ENCODE measurements around the gene PCDHB15. TPM values are rescaled to one million over a fixed set of nuclear protein-coding genes. Genes with fewer than 3 reads are reported as not detected.
"Not testable (repeated sequence)": the region's sequence is repeated elsewhere in the genome, so short reads cannot be mapped to it uniquely, and the experiment has no call there.

PCDHB15 gene
- polyA plus RNA-seq, 4 donors, result 11.1 to 16.0 (median 15.0) TPM

GRCh38 chr5:141246971-141247370 is 1.8 kb downstream of the PCDHB15 start:
- not testable (repeated sequence) for DNase-seq (ENCODE audit: low read depth in 4 of 4, low spot score in 2 of 4)

- DNase-seq (ENCODE audit: low read depth in 4 of 4, low spot score in 2 of 4), result not testable (repeated sequence)
Measured at GRCh38 chr5:141247434-141247833, 2.2 kb downstream of the PCDHB15 start.

- DNase-seq (ENCODE audit: low read depth in 4 of 4, low spot score in 2 of 4), result no peak
Measured at GRCh38 chr5:141250576-141250975, 5.4 kb downstream of the PCDHB15 start.

GRCh38 chr5:141258464-141258863 is 13.3 kb downstream of the PCDHB15 start:
- DNase-seq (ENCODE audit: low read depth in 4 of 4, low spot score in 2 of 4), result no peak

- no peak for DNase-seq (ENCODE audit: low read depth in 4 of 4, low spot score in 2 of 4)
Measured at GRCh38 chr5:141258948-141259347, 13.8 kb downstream of the PCDHB15 start.

GRCh38 chr5:141260458-141261237 is 15.5 kb downstream of the PCDHB15 start:
- no peak for DNase-seq (ENCODE audit: low read depth in 4 of 4, low spot score in 2 of 4)

GRCh38 chr5:141261238-141261546 is 16.0 kb downstream of the PCDHB15 start:
- DNase-seq (ENCODE audit: low read depth in 4 of 4, low spot score in 2 of 4), result no peak

- DNase-seq (ENCODE audit: low read depth in 4 of 4, low spot score in 2 of 4), result no peak
Measured at GRCh38 chr5:141269195-141269594, 24.0 kb downstream of the PCDHB15 start.

GRCh38 chr5:141272906-141273305 is 27.7 kb downstream of the PCDHB15 start:
- no peak for DNase-seq (ENCODE audit: low read depth in 4 of 4, low spot score in 2 of 4)

- DNase-seq (ENCODE audit: low read depth in 4 of 4, low spot score in 2 of 4), result no peak
Measured at GRCh38 chr5:141298376-141298775, 53.2 kb downstream of the PCDHB15 start.

Other genes with a start within 250 kb of the PCDHB15 start
- under 1 TPM; 0.08 to 0.10 (median 0.09) TPM for gene PCDHB1, start 194.0 kb upstream of the PCDHB15 start, polyA plus RNA-seq (ENCODE audit: insufficient read length in 4 of 4)
- gene PCDHB2, start 150.8 kb upstream of the PCDHB15 start, polyA plus RNA-seq (ENCODE audit: insufficient read length in 4 of 4), result 1 to 10 TPM; 3.9 to 8.5 (median 6.3) TPM
- gene PCDHB3, start 144.9 kb upstream of the PCDHB15 start, polyA plus RNA-seq (ENCODE audit: insufficient read length in 4 of 4), result 1 to 10 TPM; 3.0 to 4.7 (median 3.5) TPM
- gene PCDHB4, start 123.6 kb upstream of the PCDHB15 start, polyA plus RNA-seq (ENCODE audit: insufficient read length in 4 of 4), result 1 to 10 TPM; 1.3 to 2.0 (median 2.0) TPM
- gene PCDHB5, start 110.2 kb upstream of the PCDHB15 start, polyA plus RNA-seq (ENCODE audit: insufficient read length in 4 of 4), result 10 to 100 TPM in 1 of 4 donors, 1 to 10 TPM in 3; 5.2 to 10.2 (median 7.8) TPM
- 1 to 10 TPM; 2.6 to 4.1 (median 3.2) TPM for gene PCDHB6, start 95.3 kb upstream of the PCDHB15 start, polyA plus RNA-seq (ENCODE audit: insufficient read length in 4 of 4)
- 1 to 10 TPM; 4.5 to 7.1 (median 5.0) TPM for gene PCDHB7, start 72.8 kb upstream of the PCDHB15 start, polyA plus RNA-seq (ENCODE audit: insufficient read length in 4 of 4)
- 1 to 10 TPM; 1.5 to 4.5 (median 2.8) TPM for gene PCDHB8, start 67.6 kb upstream of the PCDHB15 start, polyA plus RNA-seq (ENCODE audit: insufficient read length in 4 of 4)
- gene PCDHB16, start 63.0 kb upstream of the PCDHB15 start, polyA plus RNA-seq (ENCODE audit: insufficient read length in 4 of 4), result 1 to 10 TPM; 4.4 to 8.8 (median 7.3) TPM
- 1 to 10 TPM; 3.5 to 4.4 (median 4.1) TPM for gene PCDHB9, start 58.2 kb upstream of the PCDHB15 start, polyA plus RNA-seq (ENCODE audit: insufficient read length in 4 of 4)
- 1 to 10 TPM; 5.5 to 9.8 (median 6.6) TPM for gene PCDHB10, start 53.0 kb upstream of the PCDHB15 start, polyA plus RNA-seq (ENCODE audit: insufficient read length in 4 of 4)
- 1 to 10 TPM; 4.9 to 6.0 (median 5.6) TPM for gene PCDHB11, start 45.8 kb upstream of the PCDHB15 start, polyA plus RNA-seq (ENCODE audit: insufficient read length in 4 of 4)
- gene PCDHB12, start 36.7 kb upstream of the PCDHB15 start, polyA plus RNA-seq (ENCODE audit: insufficient read length in 4 of 4), result 1 to 10 TPM; 4.7 to 6.3 (median 5.5) TPM
- 1 to 10 TPM; 5.0 to 7.6 (median 5.4) TPM for gene PCDHB13, start 31.5 kb upstream of the PCDHB15 start, polyA plus RNA-seq (ENCODE audit: insufficient read length in 4 of 4)
- 10 to 100 TPM in 2 of 4 donors, 1 to 10 TPM in 2; 8.8 to 10.2 (median 9.8) TPM for gene PCDHB14, start 22.1 kb upstream of the PCDHB15 start, polyA plus RNA-seq (ENCODE audit: insufficient read length in 4 of 4)
- gene SLC25A2, start 58.7 kb downstream of the PCDHB15 start, polyA plus RNA-seq (ENCODE audit: insufficient read length in 4 of 4), result under 1 TPM in 1 of 4 donors, not detected in 3; 0.14 TPM
- gene TAF7, start 75.4 kb downstream of the PCDHB15 start, polyA plus RNA-seq (ENCODE audit: insufficient read length in 4 of 4), result 100 to 1,000 TPM; 135 to 190 (median 151) TPM
- 1 to 10 TPM in 3 of 4 donors, under 1 TPM in 1; 0.93 to 1.0 (median 1.0) TPM for gene PCDHGA1, start 85.1 kb downstream of the PCDHB15 start, polyA plus RNA-seq (ENCODE audit: insufficient read length in 4 of 4)
- gene PCDHGA2, start 93.4 kb downstream of the PCDHB15 start, polyA plus RNA-seq (ENCODE audit: insufficient read length in 4 of 4), result 1 to 10 TPM; 4.8 to 8.4 (median 7.6) TPM
- 1 to 10 TPM; 1.6 to 4.1 (median 3.0) TPM for gene PCDHGA3, start 98.4 kb downstream of the PCDHB15 start, polyA plus RNA-seq (ENCODE audit: insufficient read length in 4 of 4)
- gene PCDHGB1, start 104.7 kb downstream of the PCDHB15 start, polyA plus RNA-seq (ENCODE audit: insufficient read length in 4 of 4), result 1 to 10 TPM; 1.6 to 2.2 (median 1.8) TPM
- gene PCDHGA4, start 109.6 kb downstream of the PCDHB15 start, polyA plus RNA-seq (ENCODE audit: insufficient read length in 4 of 4), result 1 to 10 TPM; 2.1 to 3.0 (median 2.5) TPM
- 1 to 10 TPM; 3.2 to 4.9 (median 3.8) TPM for gene PCDHGB2, start 114.6 kb downstream of the PCDHB15 start, polyA plus RNA-seq (ENCODE audit: insufficient read length in 4 of 4)
- gene PCDHGA5, start 118.8 kb downstream of the PCDHB15 start, polyA plus RNA-seq (ENCODE audit: insufficient read length in 4 of 4), result 1 to 10 TPM; 2.5 to 3.0 (median 2.8) TPM
- 1 to 10 TPM; 1.9 to 2.9 (median 2.2) TPM for gene PCDHGB3, start 124.8 kb downstream of the PCDHB15 start, polyA plus RNA-seq (ENCODE audit: insufficient read length in 4 of 4)
- 1 to 10 TPM; 5.7 to 8.9 (median 7.1) TPM for gene PCDHGA6, start 128.5 kb downstream of the PCDHB15 start, polyA plus RNA-seq (ENCODE audit: insufficient read length in 4 of 4)
- gene PCDHGA7, start 137.3 kb downstream of the PCDHB15 start, polyA plus RNA-seq (ENCODE audit: insufficient read length in 4 of 4), result 1 to 10 TPM; 2.0 to 2.6 (median 2.3) TPM
- gene PCDHGB4, start 142.3 kb downstream of the PCDHB15 start, polyA plus RNA-seq (ENCODE audit: insufficient read length in 4 of 4), result 1 to 10 TPM; 4.4 to 6.1 (median 5.8) TPM
- under 1 TPM; 0.46 to 0.55 (median 0.51) TPM for gene PCDHGA8, start 147.2 kb downstream of the PCDHB15 start, polyA plus RNA-seq (ENCODE audit: insufficient read length in 4 of 4)
- gene PCDHGB5, start 152.6 kb downstream of the PCDHB15 start, polyA plus RNA-seq (ENCODE audit: insufficient read length in 4 of 4), result 10 to 100 TPM in 2 of 4 donors, 1 to 10 TPM in 2; 8.8 to 10.6 (median 10.0) TPM
- 1 to 10 TPM; 5.0 to 6.4 (median 5.3) TPM for gene PCDHGA9, start 157.4 kb downstream of the PCDHB15 start, polyA plus RNA-seq (ENCODE audit: insufficient read length in 4 of 4)
- 1 to 10 TPM; 6.3 to 7.9 (median 7.4) TPM for gene PCDHGB6, start 162.6 kb downstream of the PCDHB15 start, polyA plus RNA-seq (ENCODE audit: insufficient read length in 4 of 4)
- 1 to 10 TPM; 3.1 to 3.8 (median 3.6) TPM for gene PCDHGA10, start 167.6 kb downstream of the PCDHB15 start, polyA plus RNA-seq (ENCODE audit: insufficient read length in 4 of 4)
- 10 to 100 TPM; 14.0 to 17.5 (median 14.3) TPM for gene PCDHGB7, start 172.3 kb downstream of the PCDHB15 start, polyA plus RNA-seq (ENCODE audit: insufficient read length in 4 of 4)
- 1 to 10 TPM; 4.6 to 5.6 (median 5.1) TPM for gene PCDHGA11, start 175.7 kb downstream of the PCDHB15 start, polyA plus RNA-seq (ENCODE audit: insufficient read length in 4 of 4)
- gene PCDHGA12, start 185.1 kb downstream of the PCDHB15 start, polyA plus RNA-seq (ENCODE audit: insufficient read length in 4 of 4), result 1 to 10 TPM; 1.1 to 2.4 (median 1.5) TPM
- gene PCDHGC3, start 230.6 kb downstream of the PCDHB15 start, polyA plus RNA-seq (ENCODE audit: insufficient read length in 4 of 4), result 100 to 1,000 TPM in 3 of 4 donors, 10 to 100 TPM in 1; 88.8 to 152 (median 118) TPM
- gene PCDHGC4, start 239.6 kb downstream of the PCDHB15 start, polyA plus RNA-seq (ENCODE audit: insufficient read length in 4 of 4), result 1 to 10 TPM; 2.8 to 4.1 (median 3.0) TPM
- gene PCDHGC5, start 243.7 kb downstream of the PCDHB15 start, polyA plus RNA-seq (ENCODE audit: insufficient read length in 4 of 4), result 1 to 10 TPM in 1 of 4 donors, under 1 TPM in 3; 0.22 to 1.1 (median 0.55) TPM

Measured in left renal cortex interstitium (tissue), 4 donors.